Panc1 (cell line): ENCODE results near the gene MAP7.
"Not testable (repeated sequence)": the region's sequence is repeated elsewhere in the genome, so short reads cannot be mapped to it uniquely, and the experiment has no call there.

Experiments used
- POLR2AphosphoS5 ChIP-seq: IDR thresholded peaks from 2 replicates; pipeline ENCODE4 v1.6.1; 2012; ENCODE audit warnings: mild to moderate bottlenecking, low read depth, low read length, moderate library complexity
- TF ChIP-seq, protein P1 (sequence below): fragments of 450-650 bp; IDR thresholded peaks from 2 replicates; pipeline ENCODE4 v1.5.1; 2017; ENCODE audit warnings: mild to moderate bottlenecking

DNA sequence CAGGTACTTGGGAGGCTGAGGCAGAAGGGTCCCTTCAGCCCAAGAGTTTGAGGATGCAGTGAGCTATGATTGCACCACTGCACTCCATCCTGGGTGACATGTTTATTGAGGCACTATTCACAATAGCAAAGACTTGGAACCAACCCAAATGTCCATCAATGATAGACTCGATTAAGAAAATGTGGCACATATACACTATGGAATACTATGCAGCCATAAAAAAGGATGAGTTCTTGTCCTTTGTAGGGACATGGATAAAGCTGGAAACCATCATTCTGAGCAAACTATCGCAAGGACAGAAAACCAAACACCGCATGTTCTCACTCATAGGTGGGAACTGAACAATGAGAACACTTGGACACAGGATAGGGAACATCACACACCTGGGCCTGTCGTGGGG is 149.0 kb downstream of the MAP7 start:
- TF ChIP-seq, protein P1, sequence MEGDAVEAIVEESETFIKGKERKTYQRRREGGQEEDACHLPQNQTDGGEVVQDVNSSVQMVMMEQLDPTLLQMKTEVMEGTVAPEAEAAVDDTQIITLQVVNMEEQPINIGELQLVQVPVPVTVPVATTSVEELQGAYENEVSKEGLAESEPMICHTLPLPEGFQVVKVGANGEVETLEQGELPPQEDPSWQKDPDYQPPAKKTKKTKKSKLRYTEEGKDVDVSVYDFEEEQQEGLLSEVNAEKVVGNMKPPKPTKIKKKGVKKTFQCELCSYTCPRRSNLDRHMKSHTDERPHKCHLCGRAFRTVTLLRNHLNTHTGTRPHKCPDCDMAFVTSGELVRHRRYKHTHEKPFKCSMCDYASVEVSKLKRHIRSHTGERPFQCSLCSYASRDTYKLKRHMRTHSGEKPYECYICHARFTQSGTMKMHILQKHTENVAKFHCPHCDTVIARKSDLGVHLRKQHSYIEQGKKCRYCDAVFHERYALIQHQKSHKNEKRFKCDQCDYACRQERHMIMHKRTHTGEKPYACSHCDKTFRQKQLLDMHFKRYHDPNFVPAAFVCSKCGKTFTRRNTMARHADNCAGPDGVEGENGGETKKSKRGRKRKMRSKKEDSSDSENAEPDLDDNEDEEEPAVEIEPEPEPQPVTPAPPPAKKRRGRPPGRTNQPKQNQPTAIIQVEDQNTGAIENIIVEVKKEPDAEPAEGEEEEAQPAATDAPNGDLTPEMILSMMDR, result not testable (repeated sequence)
- not testable (repeated sequence) for TF ChIP-seq POLR2AphosphoS5
